ENCODE measurements around the gene ADAMTS3. TPM values are rescaled to one million over a fixed set of nuclear protein-coding genes. Genes with fewer than 3 reads are reported as not detected.

ADAMTS3 gene
- total RNA-seq, 1 donor from 2014 or later = 0.24 TPM

- intact Hi-C loops (cut with DNase I) = no loop called here
- ATAC-seq (no peak), DNase-seq (ENCODE audit: missing footprints) (no peak)
Measured at GRCh38 chr4:72280252-72280651, 288.8 kb downstream of the ADAMTS3 start.

GRCh38 chr4:72275381-72275780 lies 293.6 kb downstream of the ADAMTS3 start:
- ATAC-seq = no peak
- intact Hi-C loops (cut with DNase I) = no loop called here
- DNase-seq (ENCODE audit: missing footprints) = no peak

GRCh38 chr4:72274251-72274650 lies 294.8 kb downstream of the ADAMTS3 start:
- intact Hi-C loops (cut with DNase I) = no loop called here
- ATAC-seq (no peak), DNase-seq (ENCODE audit: missing footprints) (no peak)

DNA sequence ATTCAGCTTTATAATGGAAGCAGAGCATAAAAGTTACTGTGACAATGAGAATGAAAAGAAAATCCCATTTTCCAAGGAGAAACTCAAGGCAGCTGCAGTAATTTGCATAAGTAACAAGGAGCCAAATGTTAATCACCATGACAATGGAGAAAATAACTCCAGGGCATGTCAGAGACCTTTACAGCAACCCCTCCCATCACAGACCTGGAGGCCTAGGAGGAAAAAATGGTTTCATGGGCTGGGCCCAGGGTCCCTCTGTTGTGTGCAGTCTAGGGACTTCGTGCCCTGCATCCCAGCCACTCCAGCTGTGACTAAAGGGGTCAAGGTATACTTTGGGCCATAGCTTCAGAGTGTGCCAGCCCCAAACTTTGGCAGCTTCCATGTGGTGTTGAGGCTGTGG lies 313.8 kb downstream of the ADAMTS3 start:
- intact Hi-C loops (cut with DNase I) = no loop called here
- no peak for DNase-seq (ENCODE audit: missing footprints)
- ATAC-seq = no peak

DNA sequence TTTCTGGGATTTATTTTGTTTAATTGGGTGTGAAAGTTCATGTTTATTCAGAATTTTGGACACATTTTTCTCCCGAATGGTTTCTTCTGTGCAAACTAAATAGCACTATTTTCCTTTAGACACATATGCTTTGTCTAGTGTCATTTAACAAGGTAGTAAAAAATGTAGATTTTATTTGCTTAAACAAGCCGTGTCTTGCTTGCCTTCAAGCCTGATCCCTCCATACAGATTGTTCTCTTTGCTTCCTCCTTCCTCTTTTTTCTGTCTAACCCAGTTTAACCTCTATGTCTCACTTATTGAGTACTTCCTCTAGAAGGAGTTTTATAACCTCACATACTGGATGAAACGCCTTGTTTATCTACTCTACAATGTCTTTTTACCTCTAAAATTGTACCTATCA lies 325.4 kb downstream of the ADAMTS3 start:
- DNase-seq (ENCODE audit: missing footprints) (no peak), ATAC-seq (no peak)
- intact Hi-C loops (cut with DNase I) = no loop called here

GRCh38 chr4:72239487-72240116 lies 329.4 kb downstream of the ADAMTS3 start:
- no peak for ATAC-seq
- intact Hi-C loops (cut with DNase I) = no loop called here
- no peak for DNase-seq (ENCODE audit: missing footprints)

Data from Right ventricle myocardium inferior (tissue), 1 donor.